ENCODE results near the gene IL36RN.

IL36RN gene

DNA sequence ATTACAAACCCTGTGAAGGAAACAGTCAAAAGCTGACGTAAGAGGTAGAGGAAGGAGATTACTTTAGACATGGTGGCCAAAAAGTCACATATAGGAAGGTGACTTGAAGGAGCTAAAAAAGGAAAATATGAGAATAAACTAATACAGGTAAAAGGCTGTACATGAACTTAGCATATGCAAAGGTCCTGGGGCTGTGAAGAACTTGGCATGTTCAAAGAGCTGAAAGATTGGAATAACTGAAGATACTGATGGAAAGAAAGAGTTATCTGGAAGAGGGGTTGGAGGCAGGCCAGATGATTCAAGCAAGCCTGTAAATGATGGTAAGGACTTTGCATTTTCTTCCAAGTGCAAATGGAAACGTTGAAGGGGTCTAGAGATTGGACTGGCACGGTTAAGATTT, 40.5 kb upstream of the IL36RN start:
- Histone ChIP-seq H3K4me1 (no peaks in the 10 kb centered on the region), H2AFZ (no peak overlapping the region), H3K9me3 (ENCODE audit: control insufficient read depth, low read length) (no peaks in the 10 kb centered on the region), H3K79me2 (no peaks in the 10 kb centered on the region), H3K4me2 (ENCODE audit: low read length) (no peak overlapping the region), H3K9ac (no peak overlapping the region), H3K27me3 (ENCODE audit: control insufficient read depth, insufficient read depth, low read length) (no peaks in the 10 kb centered on the region), H3K36me3 (ENCODE audit: control insufficient read depth, insufficient read depth, low read length) (no peaks in the 10 kb centered on the region), H3K27ac (no peak overlapping the region), H3K4me3 (ENCODE audit: low read depth, low read length) (no peak overlapping the region)
- TF ChIP-seq, protein P1, sequence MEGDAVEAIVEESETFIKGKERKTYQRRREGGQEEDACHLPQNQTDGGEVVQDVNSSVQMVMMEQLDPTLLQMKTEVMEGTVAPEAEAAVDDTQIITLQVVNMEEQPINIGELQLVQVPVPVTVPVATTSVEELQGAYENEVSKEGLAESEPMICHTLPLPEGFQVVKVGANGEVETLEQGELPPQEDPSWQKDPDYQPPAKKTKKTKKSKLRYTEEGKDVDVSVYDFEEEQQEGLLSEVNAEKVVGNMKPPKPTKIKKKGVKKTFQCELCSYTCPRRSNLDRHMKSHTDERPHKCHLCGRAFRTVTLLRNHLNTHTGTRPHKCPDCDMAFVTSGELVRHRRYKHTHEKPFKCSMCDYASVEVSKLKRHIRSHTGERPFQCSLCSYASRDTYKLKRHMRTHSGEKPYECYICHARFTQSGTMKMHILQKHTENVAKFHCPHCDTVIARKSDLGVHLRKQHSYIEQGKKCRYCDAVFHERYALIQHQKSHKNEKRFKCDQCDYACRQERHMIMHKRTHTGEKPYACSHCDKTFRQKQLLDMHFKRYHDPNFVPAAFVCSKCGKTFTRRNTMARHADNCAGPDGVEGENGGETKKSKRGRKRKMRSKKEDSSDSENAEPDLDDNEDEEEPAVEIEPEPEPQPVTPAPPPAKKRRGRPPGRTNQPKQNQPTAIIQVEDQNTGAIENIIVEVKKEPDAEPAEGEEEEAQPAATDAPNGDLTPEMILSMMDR (IDR thresholded peaks at IDR 0.05): no peak

DNA sequence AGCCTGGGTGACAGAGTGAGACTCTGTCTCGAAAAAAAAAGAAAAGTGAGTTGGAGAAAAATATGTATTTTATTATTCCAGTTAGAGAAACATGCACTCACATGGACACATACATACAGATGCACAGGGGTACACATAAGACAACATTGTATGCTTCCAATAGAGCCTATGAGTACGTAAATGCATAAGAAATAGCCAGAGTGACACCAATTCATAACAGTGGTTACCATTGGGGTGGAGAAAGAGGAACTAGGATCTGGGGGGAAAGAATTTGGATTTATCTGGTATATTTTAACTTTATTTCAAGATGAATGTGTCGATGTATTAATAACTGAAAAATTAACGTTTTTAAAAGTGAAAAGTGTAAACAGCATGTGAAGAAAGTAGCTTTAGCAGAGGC, 37.7 kb upstream of the IL36RN start:
- Histone ChIP-seq H3K79me2 (no peaks in the 10 kb centered on the region), H3K4me3 (ENCODE audit: low read depth, low read length) (no peak overlapping the region), H3K4me1 (no peaks in the 10 kb centered on the region)

DNA sequence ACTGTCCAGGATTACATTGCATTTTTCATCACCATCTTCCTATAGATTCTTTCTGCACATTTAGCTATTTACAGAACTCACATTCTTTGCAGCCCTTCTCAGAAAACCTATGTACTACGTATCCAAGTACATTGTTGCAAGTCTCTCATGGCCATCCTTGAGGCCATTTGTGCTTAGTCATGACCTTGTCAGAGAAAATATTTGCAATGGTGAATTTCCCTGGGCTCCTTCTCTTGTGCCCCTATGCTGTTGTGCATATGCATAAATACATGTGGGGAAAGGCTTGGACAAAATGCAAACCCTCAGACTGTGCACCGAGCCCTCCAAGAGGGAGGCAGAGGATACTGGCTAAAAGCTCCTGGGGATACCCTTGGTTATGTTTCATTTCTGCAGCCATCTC, 34.2 kb upstream of the IL36RN start:
- no peak overlapping the region for H2AFZ ChIP-seq
- no peak overlapping the region for H3K4me3 ChIP-seq (ENCODE audit: low read depth, low read length)
- TF ChIP-seq, protein P1 (IDR thresholded peaks at IDR 0.05): no peak
- H3K79me2 ChIP-seq: no peaks in the 10 kb centered on the region
- H3K27ac ChIP-seq: no peak overlapping the region
- no peak overlapping the region for H3K9ac ChIP-seq
- H3K27me3 ChIP-seq (ENCODE audit: control insufficient read depth, insufficient read depth, low read length): no peaks in the 10 kb centered on the region
- H3K36me3 ChIP-seq (ENCODE audit: control insufficient read depth, insufficient read depth, low read length): no peaks in the 10 kb centered on the region
- no peaks in the 10 kb centered on the region for H3K9me3 ChIP-seq (ENCODE audit: control insufficient read depth, low read length)
- H3K4me2 ChIP-seq (ENCODE audit: low read length): no peak overlapping the region
- H3K4me1 ChIP-seq: no peaks in the 10 kb centered on the region

More for the DNA sequence above, 37.7 kb upstream of the IL36RN start:
- Histone ChIP-seq H3K36me3 (ENCODE audit: control insufficient read depth, insufficient read depth, low read length) (no peaks in the 10 kb centered on the region), H3K4me2 (ENCODE audit: low read length) (no peak overlapping the region), H3K9me3 (ENCODE audit: control insufficient read depth, low read length) (no peaks in the 10 kb centered on the region), H2AFZ (no peak overlapping the region), H3K9ac (no peak overlapping the region), H3K27ac (no peak overlapping the region), H3K27me3 (ENCODE audit: control insufficient read depth, insufficient read depth, low read length) (no peaks in the 10 kb centered on the region)
- TF ChIP-seq, protein P1 (IDR thresholded peaks at IDR 0.05): no peak

DNA sequence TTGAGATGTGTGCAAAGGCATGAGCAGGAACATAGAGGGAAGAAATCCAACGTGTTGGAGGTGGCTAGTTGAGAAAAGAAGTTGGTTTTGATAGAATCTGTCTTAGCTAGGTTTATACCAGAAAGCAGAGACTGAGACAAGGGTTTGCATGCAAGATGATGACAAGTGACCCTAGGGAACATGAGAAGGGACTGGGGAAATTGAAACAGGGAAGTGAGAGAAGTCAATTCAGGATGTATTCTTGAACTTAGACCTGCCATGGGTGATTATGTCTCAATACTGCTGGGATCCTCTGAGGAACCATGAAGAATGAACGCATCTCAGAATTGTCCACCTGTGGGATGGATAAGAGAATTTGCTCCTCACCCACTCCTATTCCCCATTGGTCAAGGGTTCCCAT, 33.3 kb upstream of the IL36RN start:
- Histone ChIP-seq H2AFZ (no peak overlapping the region), H3K9me3 (ENCODE audit: control insufficient read depth, low read length) (no peaks in the 10 kb centered on the region), H3K4me1 (no peaks in the 10 kb centered on the region), H3K9ac (no peak overlapping the region), H3K36me3 (ENCODE audit: control insufficient read depth, insufficient read depth, low read length) (no peaks in the 10 kb centered on the region), H3K4me3 (ENCODE audit: low read depth, low read length) (no peak overlapping the region), H3K79me2 (no peaks in the 10 kb centered on the region), H3K27me3 (ENCODE audit: control insufficient read depth, insufficient read depth, low read length) (no peaks in the 10 kb centered on the region), H3K27ac (no peak overlapping the region), H3K4me2 (ENCODE audit: low read length) (no peak overlapping the region)
- TF ChIP-seq, protein P1 (IDR thresholded peaks at IDR 0.05): no peak

DNA sequence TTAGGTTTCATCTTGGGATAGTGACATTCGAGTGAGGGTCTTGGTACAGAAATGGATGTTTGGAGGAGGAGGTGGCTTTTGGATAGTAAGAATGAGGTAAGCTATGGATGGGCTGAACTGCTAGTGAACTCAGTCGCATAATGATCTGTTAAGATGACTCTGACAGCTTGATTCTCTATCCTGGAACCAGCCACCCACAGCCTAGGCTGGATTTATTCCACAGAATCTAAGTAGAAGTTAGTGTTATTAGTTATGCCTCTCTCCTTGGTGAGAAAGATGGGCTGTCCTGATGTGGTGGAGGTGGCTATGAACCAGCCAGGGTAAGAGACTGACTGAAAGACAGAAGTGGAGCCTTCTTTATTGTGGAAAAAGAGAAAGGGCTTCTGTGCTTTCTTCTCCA, 31.3 kb upstream of the IL36RN start:
- Histone ChIP-seq H3K9ac (no peak overlapping the region), H2AFZ (no peak overlapping the region), H3K27me3 (ENCODE audit: control insufficient read depth, insufficient read depth, low read length) (no peaks in the 10 kb centered on the region), H3K4me2 (ENCODE audit: low read length) (no peak overlapping the region), H3K79me2 (no peaks in the 10 kb centered on the region), H3K36me3 (ENCODE audit: control insufficient read depth, insufficient read depth, low read length) (no peaks in the 10 kb centered on the region), H3K4me1 (no peaks in the 10 kb centered on the region), H3K9me3 (ENCODE audit: control insufficient read depth, low read length) (no peaks in the 10 kb centered on the region), H3K27ac (no peak overlapping the region), H3K4me3 (ENCODE audit: low read depth, low read length) (no peak overlapping the region)
- TF ChIP-seq, protein P1 (IDR thresholded peaks at IDR 0.05): no peak
